H1 (cell line): Measurements from ENCODE around the gene NPTX1. TPM values are rescaled to one million over a fixed set of nuclear protein-coding genes. Genes with fewer than 3 reads are reported as not detected.

Experiments used
- CTCF ChIA-PET: fragments of 300-600 bp; sonication (Branson Sonifier 250); formaldehyde crosslinking; loops from one replicate; lab custom pipeline; 2021; ENCODE audit not compliant: partially characterized antibody; lab: Charles Lee
- POLR2A ChIA-PET: fragments of 300-600 bp; sonication (Branson Sonifier 250); formaldehyde crosslinking; loops from one replicate; lab custom pipeline; 2021; ENCODE audit warnings: inconsistent platforms; ENCODE audit not compliant: partially characterized antibody; lab: Charles Lee
- DNase-seq, 2 experiments: peaks; one replicate each; pipeline versions ENCODE4 v3.0.0 to v3.0.0-alpha.2; 2010 to 2022; ENCODE audit warnings: low spot score in 2 of 2, low read depth in 1 of 2, mixed read lengths in 1 of 2
- FAIRE-seq: peaks from 2 replicates; lab custom pipeline; 2011; peaks lifted over from hg19 to GRCh38; lab: Jason Lieb, UNC
- H2AFZ ChIP-seq: 2 replicates; pipeline ENCODE4 v1.8.1; 2012; ENCODE audit warnings: low read length, inconsistent platforms
- H2AK5ac ChIP-seq: 2 replicates; pipeline ENCODE4 v1.6.1; 2013; ENCODE audit warnings: low read depth, low read length
- H2BK120ac ChIP-seq: replicated peaks from 2 replicates; pipeline ENCODE3; 2013; ENCODE audit warnings: low read depth, low read length, inconsistent platforms
- H2BK12ac ChIP-seq: 2 replicates; pipeline ENCODE4 v1.6.1; 2013; ENCODE audit warnings: low read depth, low read length
- H2BK15ac ChIP-seq: 2 replicates; pipeline ENCODE4 v1.6.1; 2013; ENCODE audit warnings: low read length
- H2BK20ac ChIP-seq: 2 replicates; pipeline ENCODE4 v1.6.1; 2013; ENCODE audit warnings: low read length
- H2BK5ac ChIP-seq: 2 replicates; pipeline ENCODE4 v1.6.1; 2013; ENCODE audit warnings: low read depth, low read length
- H3K14ac ChIP-seq: 2 replicates; pipeline ENCODE4 v1.6.1; 2013; ENCODE audit warnings: inconsistent platforms; ENCODE audit not compliant: insufficient read length
- H3K18ac ChIP-seq: 2 replicates; pipeline ENCODE4 v1.6.1; 2013; ENCODE audit warnings: low read length; ENCODE audit errors: extremely low read depth
- H3K23ac ChIP-seq: 2 replicates; pipeline ENCODE4 v1.6.1; 2013; ENCODE audit warnings: inconsistent platforms; ENCODE audit not compliant: insufficient read length
- H3K23me2 ChIP-seq: 2 replicates; pipeline ENCODE4 v1.6.1; 2013; ENCODE audit warnings: low read depth, low read length
- H3K27ac ChIP-seq: 2 replicates; pipeline ENCODE4 v1.6.1; 2011; ENCODE audit warnings: low read depth, low read length, inconsistent platforms
- H3K27me3 ChIP-seq, 4 experiments: replicated peaks in 1 of 4; 1 replicate in 1 of 4; 2 replicates in 3 of 4; pipeline versions ENCODE4 v1.6.1 to v1.8.1; 2011 to 2013; ENCODE audit warnings: low read length in 3 of 4, mild to moderate bottlenecking in 3 of 4, inconsistent platforms in 2 of 4, mixed read lengths in 2 of 4, moderate library complexity in 1 of 4; ENCODE audit not compliant: control insufficient read depth in 3 of 4, insufficient read depth in 3 of 4; ENCODE audit errors: extremely low read depth in 1 of 4
- H3K36me3 ChIP-seq, 4 experiments: 2 replicates each; pipeline versions ENCODE4 v1.6.1 to v1.8.1; 2011 to 2013; ENCODE audit warnings: mild to moderate bottlenecking in 4 of 4, low read length in 3 of 4, moderate library complexity in 2 of 4, control low read depth in 1 of 4, inconsistent platforms in 1 of 4; ENCODE audit not compliant: insufficient read depth in 4 of 4, control insufficient read depth in 2 of 4
- H3K4ac ChIP-seq: replicated peaks from 2 replicates; pipeline ENCODE3; 2013; ENCODE audit warnings: low read length, low read depth, mixed read lengths, inconsistent platforms; ENCODE audit not compliant: insufficient read length
- H3K4me1 ChIP-seq, 4 experiments: replicated peaks in 1 of 4; 1 replicate in 1 of 4; 2 replicates in 3 of 4; pipeline versions ENCODE4 v1.6.1 to v1.8.1; 2011 to 2013; ENCODE audit warnings: low read length in 3 of 4, inconsistent platforms in 2 of 4, mixed read lengths in 1 of 4; ENCODE audit not compliant: insufficient read depth in 4 of 4, control insufficient read depth in 3 of 4
- H3K4me2 ChIP-seq, 2 experiments: 2 replicates each; pipeline versions ENCODE4 v1.6.1 to v1.8.1; 2011 to 2013; ENCODE audit warnings: low read depth in 2 of 2, low read length in 2 of 2, control low read depth in 1 of 2, inconsistent platforms in 1 of 2, mild to moderate bottlenecking in 1 of 2; ENCODE audit not compliant: insufficient read depth in 1 of 2
- H3K4me3 ChIP-seq, 4 experiments: fragments of 200-600, 300-600 bp in 1 of 4; sonication (generic), shearing (Covaris generic), sonication (Bioruptor Twin) in 1 of 4; 2 replicates each; pipeline versions ENCODE4 v1.5.1 to v1.8.1; 2011 to 2016; ENCODE audit warnings: low read length in 4 of 4, low read depth in 3 of 4, control low read depth in 2 of 4, inconsistent platforms in 2 of 4, mild to moderate bottlenecking in 2 of 4, mixed read lengths in 1 of 4, moderate library complexity in 1 of 4; ENCODE audit not compliant: insufficient read depth in 2 of 4; ENCODE audit errors: extremely low read depth in 1 of 4
- H3K56ac ChIP-seq: replicated peaks from 2 replicates; pipeline ENCODE3; 2013; ENCODE audit warnings: low read depth, mild to moderate bottlenecking, mixed read lengths, low read length, inconsistent platforms; ENCODE audit not compliant: insufficient read length
- H3K79me1 ChIP-seq: 2 replicates; pipeline ENCODE4 v1.6.1; 2013; ENCODE audit warnings: low read depth, low read length, control low read depth
- H3K79me2 ChIP-seq, 2 experiments: 2 replicates each; pipeline versions ENCODE4 v1.6.1 to v1.8.1; 2012 to 2013; ENCODE audit warnings: low read length in 2 of 2, mild to moderate bottlenecking in 2 of 2, inconsistent platforms in 1 of 2; ENCODE audit not compliant: insufficient read depth in 2 of 2, control insufficient read depth in 1 of 2
- H3K9ac ChIP-seq, 4 experiments: replicated peaks in 1 of 4; 1 replicate in 1 of 4; 2 replicates in 3 of 4; pipeline versions ENCODE4 v1.6.1 to v1.8.1; 2011 to 2013; ENCODE audit warnings: low read depth in 3 of 4, low read length in 3 of 4, control low read depth in 2 of 4, mild to moderate bottlenecking in 2 of 4, moderate library complexity in 2 of 4, inconsistent platforms in 1 of 4; ENCODE audit errors: extremely low read depth in 1 of 4
- H3K9me3 ChIP-seq, 2 experiments: 2 replicates each; pipeline versions ENCODE4 v1.6.1 to v1.8.1; 2012 to 2013; ENCODE audit warnings: mild to moderate bottlenecking in 2 of 2, moderate library complexity in 2 of 2, control low read depth in 1 of 2, inconsistent platforms in 1 of 2, low read depth in 1 of 2, low read length in 1 of 2, mixed read lengths in 1 of 2; ENCODE audit not compliant: insufficient read depth in 2 of 2
- H4K20me1 ChIP-seq, 2 experiments: replicated peaks in 1 of 2; 2 replicates each; pipeline versions ENCODE3 to v1.8.1; 2011 to 2013; ENCODE audit warnings: inconsistent platforms in 2 of 2, low read length in 2 of 2, mild to moderate bottlenecking in 1 of 2; ENCODE audit not compliant: insufficient read depth in 2 of 2, control insufficient read depth in 1 of 2
- H4K5ac ChIP-seq: 2 replicates; pipeline ENCODE4 v1.6.1; 2013; ENCODE audit warnings: low read length, low read depth, mixed read lengths, inconsistent platforms; ENCODE audit not compliant: insufficient read length
- H4K8ac ChIP-seq: 2 replicates; pipeline ENCODE4 v1.8.0; 2013; ENCODE audit warnings: mild to moderate bottlenecking, moderate library complexity, low read length, inconsistent platforms; ENCODE audit not compliant: insufficient read depth; ENCODE audit errors: extremely low read depth
- H4K91ac ChIP-seq: replicated peaks from 2 replicates; pipeline ENCODE3; 2013; ENCODE audit warnings: low read length, mixed read lengths, inconsistent platforms; ENCODE audit not compliant: insufficient read length
- KDM1A ChIP-seq: fragments of 200-600, 300-600 bp; sonication (generic); IDR thresholded peaks from 2 replicates; pipeline ENCODE4 v1.7.1; 2016; ENCODE audit warnings: mild to moderate bottlenecking, low read length, borderline replicate concordance
- RNF2 ChIP-seq: fragments of 200-900, 300-1000 bp; sonication (generic); IDR thresholded peaks from 2 replicates; pipeline ENCODE4 v1.7.1; 2016; ENCODE audit warnings: borderline replicate concordance, low read depth, mild to moderate bottlenecking, antibody characterized with exemption, low read length; ENCODE audit not compliant: poor library complexity, severe bottlenecking; ENCODE audit errors: missing control alignments
- WGBS, 2 experiments: shearing (Covaris generic) in 1 of 2; methylation state at CpG; one replicate each; pipeline versions ENCODE4 v1.1.6 to v1.1.7; 2013 to 2015; ENCODE audit warnings: low lambda C conversion rate in 2 of 2, mixed read lengths in 2 of 2, inconsistent platforms in 1 of 2, low coverage in 1 of 2, missing lambda C conversion rate in 1 of 2; ENCODE audit not compliant: insufficient replicate concordance in 2 of 2, insufficient coverage in 1 of 2, insufficient read length in 1 of 2; ENCODE audit errors: extremely low coverage in 1 of 2, missing lambda C conversion rate in 1 of 2; 5-methylcytosine and 5-hydroxymethylcytosine counted together
- polyA plus RNA-seq, 7 experiments: library from polyadenylated mRNA; depleted of rRNA in 3 of 7; stranded (reverse) in 5 of 7; unstranded in 2 of 7; fragments of >200 nt in 5 of 7; fragments of 200-250 nt in 2 of 7; gene quantifications; 1 replicate in 5 of 7; 2 replicates in 1 of 7; 4 replicates in 1 of 7; pipeline versions ENCODE4 v1.2.1 to v1.2.3, GENCODE V29; 2011 to 2013; ENCODE audit warnings: missing spikeins in 2 of 7, mixed read lengths in 2 of 7
- total RNA-seq: library from RNA; stranded (reverse); fragmentation: NEBNext Ultra II Directional; extraction: Animal tissue kit (Norgen Biotek cat#: 25700); gene quantifications from 2 replicates; pipeline ENCODE4 v1.2.1, GENCODE V29; 2021

The NPTX1 gene
- total and polyA plus RNA-seq, 2 of the 8 experiments (the other 6 are each of a cell fraction or from before 2014, with no cell fraction given): 12.0 to 17.9 TPM

- Histone ChIP-seq H3K4ac (no peak overlapping the region), H2AFZ (no peak overlapping the region), H2BK20ac (no peak overlapping the region), H3K27me3 (peaks cover 0 to 2% (median 0%) of the 10 kb centered on the region in 4 experiments; a peak in 1 of 7 replicates), H3K18ac (no peak overlapping the region), H3K27ac (no peak overlapping the region), H3K9me3 (0 out of 4 replicates have a peak, but pooled peaks cover 0 to 2% of the 10 kb centered on the region in 2 experiments), H2BK5ac (no peak overlapping the region)
- ChIA-PET POLR2A (interaction anchor here (1.3 kb wide), 1 partner anchor 14 kb away, joined by 3 read pairs; no protein-coding TSS in a partner anchor), CTCF (interaction anchor here (0.7 to 4.2 kb wide), 8 partner anchors 9 to 111 kb away, joined by 3 to 16 read pairs (median 3); no protein-coding TSS in a partner anchor)
- TF ChIP-seq RNF2 (no peak), KDM1A (peak; percentile 55; the same call in 1 of the 2 replicates)
- TF ChIP-seq, all 59 proteins: peak for 1
- H4K5ac ChIP-seq: no peak overlapping the region
- H3K4me1 ChIP-seq: peaks cover 0 to 4% (median 2%) of the 10 kb centered on the region in 4 experiments; a peak in 3 of 7 replicates
- no peaks in the 10 kb centered on the region for H3K79me1 ChIP-seq
- no peak overlapping the region for H3K9ac ChIP-seq
- H3K23ac ChIP-seq: no peak overlapping the region
- no peak overlapping the region for H2AK5ac ChIP-seq
- no peak overlapping the region for H3K56ac ChIP-seq
- WGBS, 2 experiments: 77% methylated on average over 10 of the region's 10 CpGs; no CpG with 5 or more reads in 1 of the 2 experiments
- H3K4me2 ChIP-seq: no peak overlapping the region
- H3K14ac ChIP-seq: no peak overlapping the region
- H2BK12ac ChIP-seq: no peak overlapping the region
- FAIRE-seq (no peak), DNase-seq (no peak)
- H2BK120ac ChIP-seq: no peak overlapping the region
- H3K23me2 ChIP-seq: peaks cover 5% of the 10 kb centered on the region; the same call in 1 of the 2 replicates
- no peak overlapping the region; the same call in 1 of the 2 replicates for H4K8ac ChIP-seq
- no peaks in the 10 kb centered on the region for H3K79me2 ChIP-seq
- peaks cover 0 to 2% of the 10 kb centered on the region in 2 experiments for H4K20me1 ChIP-seq
- no peak overlapping the region for H3K4me3 ChIP-seq
- H4K91ac ChIP-seq: no peak overlapping the region
- no peak overlapping the region for H2BK15ac ChIP-seq
- H3K36me3 ChIP-seq: no peaks in the 10 kb centered on the region
Measured at GRCh38 chr17:80520810-80521455, 44.5 kb upstream of the NPTX1 start.
